Head of caudate nucleus (tissue), 42 donors: ENCODE measurements around the gene C10orf120.
A peak's percentile ranks its signal among the peaks of the same experiment; 100 is the strongest.

Experiments
- DNase-seq, 42 donors: peaks; one replicate each; pipeline versions ENCODE4 v3.0.0 to v3.0.0-alpha.2; 2020 to 2021; ENCODE audit warnings: mixed read lengths in 7 of 42
- intact Hi-C: fragments of 100-400 bp; cut with DNase I; formaldehyde crosslinking; loops from one replicate; pipeline ENCODE4 v1.15.0; 2022

The C10orf120 gene

GRCh38 chr10:122706947-122707346, 7.3 kb upstream of the C10orf120 start:
- intact Hi-C loops = no loop called here
- no peak for DNase-seq

- DNase-seq = no peak
- intact Hi-C loops = no loop called here
Measured at GRCh38 chr10:122706467-122706866, 6.8 kb upstream of the C10orf120 start.

- peak; percentile 38 to 92 (median 82) for DNase-seq
- intact Hi-C loops = no loop called here
Measured at GRCh38 chr10:122703483-122704448, 4.1 kb upstream of the C10orf120 start.

- peak in 18 of 42 donors; percentile 4 to 62 (median 29) for DNase-seq
- intact Hi-C loops = no loop called here
Measured at GRCh38 chr10:122702275-122702674, 2.6 kb upstream of the C10orf120 start.

- intact Hi-C loops = no loop called here
- no peak for DNase-seq
Measured at GRCh38 chr10:122701652-122702051, 2.0 kb upstream of the C10orf120 start.

GRCh38 chr10:122696687-122697086, 3.0 kb downstream of the C10orf120 start:
- no peak for DNase-seq
- intact Hi-C loops = loop anchor here (5.0 kb wide), 1 partner anchor 44 kb away; no protein-coding TSS in a partner anchor

- intact Hi-C loops = no loop called here
- DNase-seq = no peak
Measured at GRCh38 chr10:122692744-122693143, 6.9 kb downstream of the C10orf120 start.

GRCh38 chr10:122689146-122689820, 10.4 kb downstream of the C10orf120 start:
- intact Hi-C loops = no loop called here
- no peak for DNase-seq

GRCh38 chr10:122688293-122688989, 11.2 kb downstream of the C10orf120 start:
- intact Hi-C loops = no loop called here

GRCh38 chr10:122682522-122682921, 17.1 kb downstream of the C10orf120 start:
- DNase-seq = no peak
- intact Hi-C loops = no loop called here

More at GRCh38 chr10:122688293-122688989, 11.2 kb downstream of the C10orf120 start:
- peak in 1 of 42 donors; percentile 38 for DNase-seq

- intact Hi-C loops = no loop called here
- no peak for DNase-seq
Measured at GRCh38 chr10:122678266-122678665, 21.4 kb downstream of the C10orf120 start.

- no peak for DNase-seq
- intact Hi-C loops = no loop called here
Measured at GRCh38 chr10:122675278-122675677, 24.4 kb downstream of the C10orf120 start.

- intact Hi-C loops = no loop called here
- DNase-seq = peak in 22 of 42 donors; percentile 8 to 64 (median 28)
Measured at GRCh38 chr10:122674781-122675180, 24.9 kb downstream of the C10orf120 start.

- intact Hi-C loops = no loop called here
- no peak for DNase-seq
Measured at GRCh38 chr10:122673731-122674130, 25.9 kb downstream of the C10orf120 start.

- no peak for DNase-seq
- intact Hi-C loops = no loop called here
Measured at GRCh38 chr10:122673269-122673668, 26.4 kb downstream of the C10orf120 start.

GRCh38 chr10:122672655-122673054, 27.0 kb downstream of the C10orf120 start:
- no peak for DNase-seq
- intact Hi-C loops = no loop called here

GRCh38 chr10:122671355-122671754, 28.3 kb downstream of the C10orf120 start:
- DNase-seq = no peak
- intact Hi-C loops = no loop called here

GRCh38 chr10:122669842-122670241, 29.8 kb downstream of the C10orf120 start:
- DNase-seq = no peak
- intact Hi-C loops = no loop called here

- no peak for DNase-seq
- intact Hi-C loops = no loop called here
Measured at GRCh38 chr10:122669045-122669444, 30.6 kb downstream of the C10orf120 start.

GRCh38 chr10:122665946-122666345, 33.7 kb downstream of the C10orf120 start:
- no peak for DNase-seq
- intact Hi-C loops = no loop called here
